ENCODE results near the gene SMPDL3A. TPM values are rescaled to one million over a fixed set of nuclear protein-coding genes. Genes with fewer than 3 reads are reported as not detected.

Gene SMPDL3A
- total and polyA plus RNA-seq, 2 donors (not counting 3 experiments of a cell fraction or from before 2014, with no cell fraction given) = 4.1 to 4.2 TPM

DNA sequence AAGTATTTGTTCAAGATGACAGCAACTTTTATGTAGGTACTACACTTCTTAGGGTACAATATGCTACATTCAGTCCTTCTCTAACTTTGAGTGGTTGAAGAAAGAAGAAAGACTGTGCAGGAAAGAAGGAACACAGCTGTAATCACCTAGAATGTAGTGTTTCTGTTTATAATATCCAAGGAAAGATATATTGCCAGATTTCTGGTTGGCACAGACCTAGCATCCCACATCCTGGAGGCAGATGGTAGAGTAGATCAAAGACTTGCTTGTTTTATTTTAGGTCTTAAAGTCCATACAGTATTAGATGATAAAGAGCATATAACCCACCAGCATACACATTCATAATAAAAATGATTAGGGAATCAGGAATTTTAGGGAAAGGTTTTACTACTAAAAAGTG, 22.8 kb upstream of the SMPDL3A start:
- Histone ChIP-seq H3K27ac (ENCODE audit: insufficient read depth, low read depth, low read length) (no peak overlapping the region), H3K79me2 (ENCODE audit: control insufficient read depth, insufficient read depth, low read length) (no peaks in the 10 kb centered on the region), H3K27me3 (ENCODE audit: control insufficient read depth in 2 of 2, insufficient read depth in 2 of 2, low read length in 2 of 2) (no peaks in the 10 kb centered on the region), H3K9me1 (replicated peaks; ENCODE audit: control insufficient read depth, extremely low read depth, insufficient read depth, low read length) (no peaks in the 10 kb centered on the region), H3K4me1 (ENCODE audit: control insufficient read depth, extremely low read depth, insufficient read depth, low read length) (no peaks in the 10 kb centered on the region), H3K36me3 (ENCODE audit: control insufficient read depth in 2 of 2, extremely low read depth in 1 of 2, insufficient read depth in 2 of 2, low read length in 2 of 2) (no peaks in the 10 kb centered on the region), H3K4me2 (ENCODE audit: insufficient read depth, low read length) (no peak overlapping the region), H3K9me3 (replicated peaks; ENCODE audit: control insufficient read depth, insufficient read depth, low read length) (no peaks in the 10 kb centered on the region), H3K4me3 (replicated peaks in 1 of 3; ENCODE audit: insufficient read depth in 1 of 3, low read depth in 1 of 3, low read length in 3 of 3) (no peak overlapping the region), H3K9ac (replicated peaks; ENCODE audit: extremely low read depth, insufficient read depth, low read length) (no peak overlapping the region), H2AFZ (ENCODE audit: low read depth, low read length) (no peak overlapping the region), H4K20me1 (replicated peaks; ENCODE audit: control insufficient read depth, extremely low read depth, insufficient read depth, low read length) (no peaks in the 10 kb centered on the region)
- DNase-seq (ENCODE audit: low read depth, low spot score) = no peak
- TF ChIP-seq JUN (IDR thresholded peaks at IDR 0.05; ENCODE audit: borderline replicate concordance, insufficient read depth, insufficient read length, low read depth) (no peak), EZH2 (IDR thresholded peaks at IDR 0.05; ENCODE audit: borderline replicate concordance, low read depth, low read length, severe bottlenecking) (no peak), GATA2 (IDR thresholded peaks at IDR 0.05; ENCODE audit: insufficient read depth, insufficient read length, low read depth, low read length) (no peak), POLR2A (IDR thresholded peaks at IDR 0.05; ENCODE audit: low read depth, low read length) (no peak), MYC (IDR thresholded peaks at IDR 0.05; ENCODE audit: low read depth, low read length) (no peak)
- TF ChIP-seq, protein P1, sequence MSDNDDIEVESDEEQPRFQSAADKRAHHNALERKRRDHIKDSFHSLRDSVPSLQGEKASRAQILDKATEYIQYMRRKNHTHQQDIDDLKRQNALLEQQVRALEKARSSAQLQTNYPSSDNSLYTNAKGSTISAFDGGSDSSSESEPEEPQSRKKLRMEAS (IDR thresholded peaks at IDR 0.05; ENCODE audit: insufficient read depth, insufficient read length) = no peak
- TF ChIP-seq, protein P2, sequence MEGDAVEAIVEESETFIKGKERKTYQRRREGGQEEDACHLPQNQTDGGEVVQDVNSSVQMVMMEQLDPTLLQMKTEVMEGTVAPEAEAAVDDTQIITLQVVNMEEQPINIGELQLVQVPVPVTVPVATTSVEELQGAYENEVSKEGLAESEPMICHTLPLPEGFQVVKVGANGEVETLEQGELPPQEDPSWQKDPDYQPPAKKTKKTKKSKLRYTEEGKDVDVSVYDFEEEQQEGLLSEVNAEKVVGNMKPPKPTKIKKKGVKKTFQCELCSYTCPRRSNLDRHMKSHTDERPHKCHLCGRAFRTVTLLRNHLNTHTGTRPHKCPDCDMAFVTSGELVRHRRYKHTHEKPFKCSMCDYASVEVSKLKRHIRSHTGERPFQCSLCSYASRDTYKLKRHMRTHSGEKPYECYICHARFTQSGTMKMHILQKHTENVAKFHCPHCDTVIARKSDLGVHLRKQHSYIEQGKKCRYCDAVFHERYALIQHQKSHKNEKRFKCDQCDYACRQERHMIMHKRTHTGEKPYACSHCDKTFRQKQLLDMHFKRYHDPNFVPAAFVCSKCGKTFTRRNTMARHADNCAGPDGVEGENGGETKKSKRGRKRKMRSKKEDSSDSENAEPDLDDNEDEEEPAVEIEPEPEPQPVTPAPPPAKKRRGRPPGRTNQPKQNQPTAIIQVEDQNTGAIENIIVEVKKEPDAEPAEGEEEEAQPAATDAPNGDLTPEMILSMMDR (IDR thresholded peaks at IDR 0.05; ENCODE audit: extremely low read depth in 1 of 2, insufficient read depth in 1 of 2, low read depth in 1 of 2, low read length in 2 of 2) = no peak
- FAIRE-seq = no peak
- intact Hi-C loops (cut with micrococcal nuclease) (no loop called here), dilution Hi-C loops (cut with MboI; ENCODE audit: extremely low pct_ligation_motif_present, low sequenced_read_pairs) (no loop called here)
- BruUV-seq (replicated peaks) = no TSS peak
- ChIA-PET CTCF (no interaction called here), POLR2A (no interaction called here)

Measured in endothelial cell of umbilical vein (primary cell).